Effector CD4-positive, alpha-beta T cell (primary cell): ENCODE data around the gene SPAG7.

Experiments
- DNase-seq: peaks from one replicate; pipeline ENCODE4 v3.0.0-alpha.2; 2020

SPAG7 gene

GRCh38 chr17:4949321-4950074 lies 18.1 kb downstream of the SPAG7 start:
- peak; percentile 67 for DNase-seq

DNA sequence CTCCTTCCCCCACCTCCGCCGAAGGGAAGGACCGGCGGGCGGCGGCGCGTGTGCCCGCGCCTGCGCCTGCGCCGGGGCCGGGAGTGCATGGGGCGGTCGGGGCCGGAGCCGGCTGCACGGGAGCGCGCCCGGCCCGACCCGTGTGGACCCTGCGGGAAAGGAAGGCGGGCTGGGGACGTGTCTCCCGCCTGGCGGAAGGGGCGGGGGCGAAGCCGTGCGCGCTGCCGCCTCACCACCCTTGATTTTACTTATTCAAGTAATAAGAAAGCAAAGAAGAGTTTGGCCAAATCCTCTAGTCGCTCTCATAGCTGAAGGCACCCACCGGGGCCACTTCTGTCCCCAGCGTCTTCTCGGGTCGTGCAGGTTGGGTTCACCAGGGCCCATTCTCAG lies 18.7 kb downstream of the SPAG7 start:
- DNase-seq: peak; percentile 46

DNA sequence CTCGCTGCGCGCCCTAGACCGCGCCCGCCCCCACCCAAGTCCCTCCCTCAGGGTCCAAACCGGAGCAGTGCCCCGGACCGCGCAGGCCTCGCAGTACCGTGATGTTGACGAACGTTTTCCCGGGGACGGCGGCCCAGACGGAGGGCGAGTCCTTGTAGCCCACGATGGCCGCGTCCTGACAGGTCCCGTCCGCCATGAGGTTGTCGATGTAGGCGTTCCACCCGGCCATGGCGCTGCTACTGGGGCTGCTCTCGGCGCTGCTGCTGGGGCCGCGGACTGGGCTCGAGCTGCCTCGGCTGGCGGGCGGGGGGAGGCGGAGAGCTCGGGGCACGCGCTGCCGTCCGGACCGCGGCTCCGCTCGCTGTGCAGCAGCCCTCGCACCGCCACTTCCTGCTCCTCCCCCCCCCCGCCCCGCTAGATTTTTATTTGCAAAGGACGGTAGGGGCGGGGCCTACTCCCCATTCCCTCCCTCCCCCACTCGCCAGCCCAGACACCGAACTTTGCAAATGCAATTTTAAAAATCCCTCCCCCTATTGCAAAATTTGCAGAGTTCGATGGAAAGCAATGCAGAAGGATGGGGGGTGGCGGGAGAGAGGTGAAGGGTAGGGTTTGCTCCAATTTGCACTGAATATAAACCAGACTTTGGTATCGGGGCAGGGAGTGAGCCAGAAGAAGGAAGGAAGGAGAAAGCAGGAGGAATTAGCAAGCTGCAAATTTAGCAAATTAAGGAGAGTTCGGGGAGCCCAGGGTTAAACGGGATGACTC lies 19.3 kb downstream of the SPAG7 start, which contains the start of gene PFN1:
Gene PFN1, minus strand, starts transcription at position 365 of the 765 bp plus-strand sequence. Its CDS starts 136 bp downstream, at position 229.
- peak; percentile 83 for DNase-seq

DNA sequence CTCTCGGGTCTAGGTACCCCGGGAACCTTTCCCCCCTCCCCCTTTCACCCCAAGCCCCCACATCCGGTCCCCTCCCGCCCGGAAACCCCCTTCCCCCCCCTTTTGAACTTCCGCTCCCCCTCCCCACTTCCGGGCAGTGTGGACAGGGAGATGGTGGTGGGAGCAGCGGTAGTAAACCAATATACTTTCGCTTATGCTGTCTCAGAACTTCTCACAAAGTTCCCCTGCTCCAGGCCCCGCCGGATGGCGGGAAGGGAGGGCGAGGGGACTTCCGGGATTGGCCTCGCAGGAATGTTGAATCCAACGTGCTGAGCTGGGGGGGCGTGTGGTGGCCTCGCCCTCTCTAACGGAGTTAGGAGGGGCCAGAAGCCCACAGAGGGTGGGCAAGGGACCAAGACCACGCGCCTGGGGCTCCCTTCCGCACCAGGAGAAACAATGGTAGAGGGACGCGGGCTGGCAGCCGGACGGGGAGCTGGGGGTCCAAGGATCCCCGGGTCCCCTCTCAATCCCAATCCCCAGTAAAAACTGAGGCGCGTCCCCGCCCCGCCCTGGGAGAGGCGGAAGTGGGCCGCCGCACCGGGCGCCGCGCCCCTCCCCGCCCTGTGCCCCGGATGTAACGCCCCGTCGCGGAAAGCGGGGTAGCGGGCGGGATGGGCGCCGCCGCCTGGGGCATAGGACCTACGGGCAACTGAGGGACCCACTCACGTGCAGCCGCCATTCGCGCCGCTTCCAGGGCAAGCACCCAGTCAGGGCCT lies 20.0 kb downstream of the SPAG7 start:
- DNase-seq: peak; percentile 53

GRCh38 chr17:4947010-4947410 lies 20.6 kb downstream of the SPAG7 start:
- DNase-seq: no peak

DNA sequence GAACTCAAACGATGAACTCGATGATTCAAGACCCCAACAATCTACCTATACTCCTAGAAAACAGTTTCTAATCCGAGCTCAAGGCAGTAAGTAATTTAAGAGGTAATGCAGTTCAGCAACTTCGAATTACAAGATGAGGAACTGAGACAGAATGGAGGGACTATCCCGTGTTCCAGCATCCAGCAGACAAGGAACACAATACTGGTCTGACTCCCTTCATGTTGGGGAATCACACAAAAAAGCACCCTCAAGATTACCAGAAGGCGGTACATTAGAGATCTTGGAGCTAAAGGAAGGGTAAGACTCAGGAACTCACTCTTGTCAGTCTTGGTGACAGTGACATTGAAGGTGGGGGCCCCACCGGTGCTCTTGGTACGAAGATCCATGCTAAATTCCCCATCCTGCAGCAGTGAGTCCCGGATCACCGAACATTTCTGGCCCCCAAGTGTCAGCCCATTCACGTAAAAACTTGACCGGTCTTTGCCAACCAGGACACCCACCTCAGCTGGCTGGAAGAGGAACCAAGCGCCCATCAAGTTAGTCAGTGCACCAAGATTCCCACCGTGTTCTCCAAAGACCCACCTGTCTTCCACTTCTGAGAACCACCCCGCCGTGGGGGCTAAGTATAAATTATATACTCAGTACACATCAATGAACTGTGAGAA lies 21.2 kb downstream of the SPAG7 start:
- no peak for DNase-seq

DNA sequence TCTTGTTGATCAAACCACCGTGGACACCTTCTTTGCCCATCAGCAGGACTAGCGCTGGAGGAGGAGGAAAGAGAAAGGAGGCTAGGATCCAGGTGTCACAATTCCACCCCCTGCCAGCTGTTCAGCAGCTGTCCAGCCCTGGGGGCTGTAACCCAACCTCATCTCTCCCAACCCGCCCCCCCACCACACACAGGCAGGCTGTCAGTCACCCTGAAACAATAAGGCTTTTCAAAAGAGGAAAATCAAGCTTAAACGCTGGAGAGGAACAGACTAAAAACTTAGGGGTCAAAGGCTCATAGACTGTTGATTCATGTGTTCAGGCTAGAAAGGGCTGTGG lies 21.7 kb downstream of the SPAG7 start:
- no peak for DNase-seq

- peak; percentile 72 for DNase-seq
Measured at GRCh38 chr17:4945176-4945943, 22.3 kb downstream of the SPAG7 start.

DNA sequence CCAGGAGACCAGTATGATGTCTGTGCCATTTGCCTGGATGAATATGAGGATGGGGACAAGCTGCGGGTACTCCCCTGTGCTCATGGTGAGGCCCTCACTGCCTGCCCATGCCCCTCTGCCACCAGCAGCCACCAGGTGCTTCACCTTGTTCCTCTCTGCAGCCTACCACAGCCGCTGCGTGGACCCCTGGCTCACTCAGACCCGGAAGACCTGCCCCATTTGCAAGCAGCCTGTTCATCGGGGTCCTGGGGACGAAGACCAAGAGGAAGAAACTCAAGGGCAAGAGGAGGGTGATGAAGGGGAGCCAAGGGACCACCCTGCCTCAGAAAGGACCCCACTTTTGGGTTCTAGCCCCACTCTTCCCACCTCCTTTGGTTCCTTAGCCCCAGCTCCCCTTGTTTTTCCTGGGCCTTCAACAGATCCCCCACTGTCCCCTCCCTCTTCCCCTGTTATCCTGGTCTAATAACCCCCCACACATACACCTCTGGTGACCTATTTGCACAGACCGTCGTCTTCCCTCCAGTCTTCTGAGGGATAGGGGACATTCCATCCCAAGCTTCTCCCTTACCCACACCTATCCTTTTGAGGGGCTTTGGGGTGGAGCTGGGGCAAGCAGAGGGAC lies 23.0 kb downstream of the SPAG7 start:
- DNase-seq: no peak

GRCh38 chr17:4944163-4944553 lies 23.5 kb downstream of the SPAG7 start:
- peak; percentile 37 for DNase-seq

GRCh38 chr17:4942760-4943508 lies 24.7 kb downstream of the SPAG7 start:
- no peak for DNase-seq

DNA sequence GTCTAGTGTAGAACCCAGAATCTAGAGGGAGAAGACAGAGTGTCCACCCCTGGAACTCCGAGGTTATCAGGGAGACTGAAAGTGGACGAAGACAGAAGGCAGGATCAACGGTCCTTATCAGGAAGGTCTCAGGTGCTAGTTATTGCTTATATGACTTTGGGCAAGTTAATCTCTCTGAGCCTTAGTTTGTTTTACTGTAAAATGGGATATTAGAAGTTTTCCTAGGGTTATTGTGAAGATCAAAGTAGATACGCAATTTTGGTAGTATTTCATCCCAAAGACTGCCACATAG lies 26.4 kb downstream of the SPAG7 start:
- DNase-seq: no peak

- peak; percentile 17 for DNase-seq
Measured at GRCh38 chr17:4940555-4941318, 26.9 kb downstream of the SPAG7 start.

DNA sequence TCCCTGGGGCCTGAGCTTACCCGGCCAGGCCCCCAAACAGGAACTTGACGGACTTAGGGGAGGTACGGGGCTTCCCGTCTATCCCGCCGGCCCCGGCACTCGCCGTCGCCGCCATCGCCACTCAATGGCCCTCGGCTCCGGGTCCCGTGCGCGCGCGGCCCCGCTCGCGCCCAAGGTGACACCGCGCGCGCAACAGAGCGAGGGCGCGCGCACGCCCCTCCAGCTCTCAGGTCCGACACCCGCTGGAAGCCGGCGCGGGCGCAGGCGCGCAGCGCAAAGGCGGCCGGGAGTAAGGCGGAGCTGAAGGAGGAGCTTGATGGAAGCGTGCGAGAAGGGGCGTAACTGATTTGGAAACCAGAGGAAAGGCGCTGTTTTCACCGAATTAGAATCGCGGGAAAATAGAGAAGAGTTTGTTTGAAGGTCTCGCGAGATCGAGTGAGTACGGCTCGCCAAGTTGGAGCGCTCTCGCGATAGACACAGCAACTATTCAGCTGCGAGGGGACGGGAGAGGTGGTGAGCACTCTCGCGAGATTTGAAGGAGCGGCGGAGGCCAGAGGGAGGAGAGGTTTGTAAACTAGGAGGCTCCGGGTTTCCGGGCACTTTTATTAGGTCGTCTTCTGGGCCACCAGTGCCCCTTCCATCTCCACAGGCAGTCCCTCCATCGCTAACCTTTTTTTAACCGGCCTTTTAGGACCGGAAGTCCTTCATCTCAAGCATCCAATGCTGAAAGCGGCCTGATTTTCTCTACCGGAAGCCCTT lies 27.6 kb downstream of the SPAG7 start, which contains the start of the genes RNF167 and SLC25A11:
Gene RNF167, plus strand, starts transcription at position 473 of the 759 bp plus-strand sequence. CDS start 642 bp downstream, outside the sequence.
Gene SLC25A11, minus strand, starts transcription at position 251 of the 759 bp plus-strand sequence. Its CDS starts 136 bp downstream, at position 115.
- DNase-seq: peak; percentile 95

- DNase-seq: no peak
Measured at GRCh38 chr17:4939546-4939795, 28.1 kb downstream of the SPAG7 start.

- DNase-seq: no peak
Measured at GRCh38 chr17:4938688-4939545, 28.7 kb downstream of the SPAG7 start.

GRCh38 chr17:4938069-4938491 lies 29.5 kb downstream of the SPAG7 start:
- DNase-seq: no peak

GRCh38 chr17:4937553-4937952 lies 30.1 kb downstream of the SPAG7 start:
- DNase-seq: no peak

- no peak for DNase-seq
Measured at GRCh38 chr17:4936436-4936835, 31.2 kb downstream of the SPAG7 start.
